Stimulated activated CD8-positive, alpha-beta memory T cell treated with anti-CD3 and anti-CD28 coated beads, Interleukin-12 subunit alpha, Interleukin-12 subunit beta, amount 100 ng/mL, for 24 hours (primary cell): Measurements from ENCODE around the gene NR5A1.

Experiments used
- DNase-seq: peaks from one replicate; pipeline ENCODE4 v3.0.0-alpha.2; 2020; ENCODE audit errors: extremely low read depth

Gene NR5A1

DNA sequence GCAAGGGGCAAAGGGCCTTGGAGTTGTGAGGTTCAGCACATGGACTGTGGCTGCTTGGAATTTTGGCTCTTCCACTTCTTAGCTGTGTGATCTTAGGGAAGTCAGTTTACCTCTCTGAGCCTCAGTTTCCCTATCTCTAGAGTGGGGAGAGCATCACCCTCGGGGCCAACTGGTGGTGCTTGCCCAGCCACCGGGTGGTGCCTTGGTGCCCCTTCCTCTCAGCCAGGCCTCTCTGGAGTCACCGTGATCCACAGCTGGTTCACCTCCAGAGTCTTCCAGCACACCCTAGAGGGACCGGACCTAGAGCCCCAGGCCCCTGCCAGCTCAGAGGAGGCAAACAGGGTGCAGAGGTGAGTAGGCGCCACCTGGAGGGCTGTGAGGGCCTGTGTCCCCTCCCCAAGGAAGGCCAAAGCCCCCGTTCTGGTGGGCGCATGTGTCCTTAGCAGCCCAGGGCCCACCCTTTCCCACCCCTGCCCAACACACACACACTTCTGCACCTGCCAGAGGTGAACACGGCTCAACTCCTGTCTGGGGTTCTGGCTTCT is 49.2 kb downstream of the NR5A1 start:
- DNase-seq, result no peak

DNA sequence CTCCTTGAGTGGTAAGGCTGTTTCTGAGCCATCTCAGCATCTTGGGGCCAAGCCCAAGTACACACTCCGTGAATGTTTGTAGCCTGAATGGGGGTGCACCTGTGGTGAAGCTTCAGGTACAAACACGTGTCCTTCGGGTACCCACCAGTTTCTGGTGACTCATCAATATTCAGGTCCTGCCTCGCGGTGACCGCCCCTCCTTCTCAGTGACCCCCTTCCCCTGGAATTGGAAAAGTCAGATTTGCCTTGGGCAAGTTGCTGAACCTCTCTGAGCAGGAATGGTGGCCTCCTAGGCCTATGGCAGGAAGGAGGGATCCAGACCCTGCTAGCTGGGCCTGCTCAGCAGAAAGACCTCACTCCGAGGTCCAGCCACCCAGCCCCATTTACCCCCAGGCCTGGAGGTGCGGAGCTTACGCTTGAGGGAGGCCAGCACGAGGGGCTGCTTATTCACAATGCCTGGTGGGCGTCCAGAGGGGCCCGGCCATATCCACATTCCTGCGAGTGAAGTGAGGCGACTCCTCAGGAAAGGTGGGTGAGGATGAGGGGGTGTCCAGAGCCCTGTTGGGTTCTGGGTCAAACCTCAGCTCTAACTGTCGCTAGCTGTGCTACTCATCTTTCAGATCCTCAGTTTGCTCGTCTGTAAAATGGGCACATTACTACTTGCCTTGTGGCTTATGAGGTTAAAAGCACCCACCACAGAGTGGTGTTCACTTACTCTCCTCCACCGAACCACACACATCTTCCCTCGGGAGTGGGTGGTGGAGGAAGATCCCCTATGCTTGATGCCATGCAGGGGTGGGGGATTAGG is 49.9 kb downstream of the NR5A1 start:
- DNase-seq, result no peak

DNA sequence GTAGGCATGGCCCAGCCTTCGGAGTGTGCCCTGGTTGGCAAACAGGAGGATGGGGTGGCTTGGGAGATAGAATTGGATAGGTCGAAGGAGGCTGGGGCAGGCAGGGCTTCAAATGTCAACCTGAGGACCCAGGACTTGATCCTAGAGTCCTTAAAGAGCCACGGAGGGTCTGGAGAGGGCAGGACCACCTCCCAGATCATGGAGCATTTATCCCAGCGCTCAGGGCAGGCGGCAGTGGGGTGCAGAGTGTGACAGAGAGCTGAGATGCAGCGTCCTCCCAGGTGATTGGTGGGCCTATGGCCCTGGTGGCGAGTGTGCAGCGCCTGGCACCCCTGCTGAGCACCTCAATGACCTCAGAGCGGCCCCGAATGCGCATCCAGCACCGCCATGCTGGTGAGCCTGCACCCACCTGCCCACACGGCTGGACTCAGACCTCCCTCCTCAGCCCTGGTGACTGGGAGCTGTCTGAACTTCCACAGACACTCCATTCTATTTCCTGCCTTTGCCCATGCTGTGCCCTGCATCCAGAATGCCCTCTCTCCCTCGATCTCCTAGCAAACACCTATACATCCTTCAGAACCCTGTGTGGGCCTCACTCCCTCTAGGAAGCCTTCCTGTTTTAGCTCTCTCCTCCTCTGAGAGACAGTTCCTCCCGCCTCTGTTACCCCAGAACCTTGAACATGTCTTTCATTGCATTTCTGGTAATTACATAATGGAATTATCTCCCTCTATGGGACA is 50.7 kb downstream of the NR5A1 start:
- no peak for DNase-seq

DNA sequence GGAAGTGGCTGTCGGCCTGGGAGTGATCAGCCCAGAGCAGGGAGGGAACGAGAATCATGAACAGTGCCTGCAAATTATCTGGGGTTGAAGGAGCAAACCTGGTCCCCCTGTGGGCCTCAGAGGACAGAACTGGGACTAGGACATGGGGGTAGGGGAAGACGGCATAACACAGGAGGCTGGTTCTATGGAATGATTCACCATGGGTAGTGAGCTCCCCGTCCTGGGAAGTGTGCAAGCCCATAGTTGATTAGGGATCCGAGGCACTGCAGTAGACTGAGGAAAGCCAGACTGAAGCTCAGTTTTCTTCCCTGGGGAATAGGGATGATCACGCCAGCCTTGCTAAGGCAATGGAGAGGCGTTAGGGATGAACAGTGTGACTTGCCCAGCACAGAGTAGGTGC is 51.4 kb downstream of the NR5A1 start:
- no peak for DNase-seq

DNA sequence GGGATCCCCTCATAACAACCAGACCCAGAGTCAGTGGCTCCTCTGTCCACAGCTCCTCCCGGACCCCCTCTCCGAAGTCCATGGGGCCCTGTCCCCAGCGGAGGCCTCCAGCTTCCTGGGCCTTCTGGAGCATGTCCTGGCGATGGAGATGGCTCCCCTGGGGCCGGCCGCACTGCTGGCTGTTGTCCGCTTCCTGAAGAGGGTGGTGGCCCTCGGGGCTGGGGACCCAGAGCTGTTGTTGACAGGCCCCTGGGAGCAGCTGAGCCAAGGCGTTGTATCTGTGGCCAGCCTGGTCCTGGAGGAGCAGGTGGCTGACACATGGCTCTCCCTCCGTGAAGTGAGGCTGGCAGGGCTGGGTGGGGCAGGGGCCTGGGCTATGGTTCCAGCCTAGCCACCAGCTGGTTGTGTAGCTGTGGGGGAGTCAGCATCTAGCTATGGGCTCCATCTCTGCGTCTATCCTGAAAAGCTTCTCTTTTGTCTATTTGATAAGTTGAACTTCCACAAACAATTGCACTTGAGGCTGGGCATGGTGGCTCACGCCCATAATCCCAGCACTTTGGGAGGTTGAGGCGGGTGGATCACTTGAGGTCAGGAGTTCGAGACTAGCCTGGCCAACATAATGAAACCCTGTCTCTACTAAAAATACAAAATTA is 52.3 kb downstream of the NR5A1 start:
- DNase-seq, result no peak

DNA sequence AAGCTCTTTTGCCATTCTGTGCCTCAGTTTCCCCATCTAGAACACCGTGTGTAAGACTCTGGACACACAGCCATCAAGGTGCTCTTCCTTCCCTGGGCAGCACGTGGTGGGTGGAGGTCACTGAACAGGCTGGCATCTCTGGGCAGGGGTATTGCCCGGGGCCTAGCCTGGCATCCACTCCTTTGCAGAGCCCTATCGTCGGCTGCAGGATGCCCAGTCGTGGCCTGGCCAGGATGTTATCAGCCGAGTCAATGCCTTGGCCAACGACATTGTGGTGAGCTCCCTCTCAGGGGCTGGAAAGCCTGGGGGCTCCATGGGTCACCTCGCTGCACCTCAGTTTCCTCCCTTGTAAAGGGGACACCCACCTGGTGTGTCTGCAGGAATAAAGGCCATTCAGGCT is 52.9 kb downstream of the NR5A1 start:
- DNase-seq, result no peak

DNA sequence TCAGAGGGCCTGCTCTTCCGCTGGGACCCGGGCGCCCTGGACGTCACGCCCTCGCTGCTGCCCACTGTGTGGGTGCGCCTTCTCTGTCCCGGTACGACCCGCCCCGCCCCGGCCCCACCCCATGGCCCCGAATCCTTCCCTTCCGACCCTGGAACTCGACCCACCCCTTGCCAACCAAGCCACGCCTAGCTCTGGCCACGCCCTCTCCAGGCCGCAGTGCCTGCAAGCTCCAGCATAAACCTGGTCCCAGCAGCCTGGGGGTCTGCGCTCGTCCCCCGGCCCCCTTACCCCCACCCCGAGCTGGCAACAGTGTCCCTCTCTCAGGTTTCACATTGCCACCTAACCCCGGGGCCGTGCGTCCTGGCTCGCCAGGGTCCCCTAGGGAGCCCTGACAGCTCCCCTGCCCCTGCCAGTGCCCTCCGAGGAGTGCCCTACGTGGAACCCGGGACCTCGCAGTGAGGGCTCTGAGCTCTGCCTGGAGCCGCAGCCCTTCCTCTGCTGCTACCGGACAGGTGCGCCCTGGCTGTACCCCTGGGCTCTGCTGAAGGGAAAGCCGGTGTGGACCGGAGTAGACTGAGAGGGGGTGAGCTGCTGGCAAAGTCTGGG is 53.5 kb downstream of the NR5A1 start:
- no peak for DNase-seq

DNA sequence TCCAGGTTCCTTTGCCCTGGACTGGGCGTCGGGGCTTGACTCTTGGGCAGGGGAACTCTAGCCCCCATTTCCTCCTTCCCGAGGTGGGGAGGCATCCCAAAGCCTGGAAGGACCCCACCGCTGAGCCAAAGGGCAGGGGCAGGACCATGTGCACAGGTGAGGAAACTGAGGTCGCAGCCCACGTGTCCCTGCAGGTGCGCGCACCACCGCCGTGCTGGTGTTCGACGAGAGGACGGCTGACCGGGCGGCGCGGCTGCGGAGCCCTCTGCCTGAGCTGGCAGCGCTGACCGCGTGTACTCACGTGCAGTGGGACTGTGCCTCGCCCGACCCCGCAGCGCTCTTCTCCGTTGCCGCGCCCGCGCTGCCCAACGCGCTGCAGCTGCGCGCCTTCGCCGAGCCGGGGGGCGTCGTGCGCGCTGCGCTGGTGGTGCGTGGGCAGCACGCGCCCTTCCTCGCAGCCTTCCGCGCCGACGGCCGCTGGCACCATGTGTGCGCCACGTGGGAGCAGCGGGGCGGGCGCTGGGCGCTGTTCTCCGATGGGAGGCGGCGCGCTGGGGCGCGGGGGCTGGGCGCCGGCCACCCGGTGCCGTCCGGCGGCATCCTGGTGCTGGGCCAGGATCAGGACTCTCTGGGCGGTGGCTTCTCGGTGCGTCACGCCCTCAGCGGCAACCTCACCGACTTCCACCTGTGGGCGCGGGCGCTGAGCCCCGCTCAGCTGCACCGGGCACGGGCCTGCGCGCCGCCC is 54.2 kb downstream of the NR5A1 start:
- DNase-seq, result no peak

DNA sequence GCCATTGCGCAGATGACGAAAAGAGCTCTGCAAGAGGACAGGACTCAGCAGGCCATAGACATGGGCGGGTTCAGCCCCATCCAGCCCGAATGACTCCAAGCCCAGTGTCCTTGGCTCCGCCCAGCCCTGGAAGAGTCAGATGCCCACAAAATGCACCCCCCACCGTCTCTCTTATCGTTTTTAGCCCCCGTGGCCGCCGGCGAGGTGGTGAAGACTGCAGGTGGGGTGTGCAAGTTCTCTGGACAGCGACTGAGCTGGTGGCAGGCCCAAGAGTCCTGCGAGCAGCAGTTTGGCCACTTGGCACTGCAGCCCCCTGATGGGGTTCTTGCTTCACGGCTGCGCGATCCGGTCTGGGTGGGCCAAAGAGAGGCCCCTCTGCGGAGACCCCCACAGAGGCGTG is 54.9 kb downstream of the NR5A1 start:
- DNase-seq, result no peak

DNA sequence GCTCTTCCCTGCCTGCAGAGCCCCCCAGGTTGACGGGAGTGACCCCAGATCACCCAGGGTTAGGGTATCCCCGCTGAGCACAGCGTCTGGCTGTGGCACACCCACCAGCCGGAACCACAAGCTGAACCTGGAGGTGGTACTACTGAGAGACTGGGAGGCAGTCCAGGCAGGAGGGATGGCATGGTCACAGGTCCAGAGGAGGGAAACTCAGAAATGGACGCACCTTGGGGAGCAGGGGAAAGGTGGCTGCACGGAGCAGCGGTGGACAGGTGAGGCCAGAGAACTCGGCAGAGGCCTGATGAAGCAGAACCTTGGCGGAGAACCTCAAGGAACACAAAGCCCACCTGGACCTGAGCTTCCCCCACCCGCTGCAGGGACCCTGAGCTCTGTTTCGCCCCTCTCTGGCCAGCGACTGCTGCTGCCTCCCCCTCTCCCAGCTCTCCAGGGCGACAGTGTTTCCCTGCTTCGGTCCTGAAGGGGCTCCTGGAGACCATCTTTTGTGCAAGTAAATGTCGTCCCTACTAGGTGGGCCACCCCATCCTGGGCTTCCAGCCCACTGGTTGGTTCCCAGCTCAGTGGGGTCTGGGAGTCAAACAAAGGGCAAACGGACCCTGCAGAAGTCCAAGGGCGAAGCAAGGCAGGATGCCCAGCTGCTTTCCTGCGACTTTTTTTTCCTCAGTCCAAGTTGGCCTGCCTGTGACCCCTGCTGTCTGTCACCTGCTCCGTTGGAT is 56.1 kb downstream of the NR5A1 start:
- DNase-seq, result no peak

DNA sequence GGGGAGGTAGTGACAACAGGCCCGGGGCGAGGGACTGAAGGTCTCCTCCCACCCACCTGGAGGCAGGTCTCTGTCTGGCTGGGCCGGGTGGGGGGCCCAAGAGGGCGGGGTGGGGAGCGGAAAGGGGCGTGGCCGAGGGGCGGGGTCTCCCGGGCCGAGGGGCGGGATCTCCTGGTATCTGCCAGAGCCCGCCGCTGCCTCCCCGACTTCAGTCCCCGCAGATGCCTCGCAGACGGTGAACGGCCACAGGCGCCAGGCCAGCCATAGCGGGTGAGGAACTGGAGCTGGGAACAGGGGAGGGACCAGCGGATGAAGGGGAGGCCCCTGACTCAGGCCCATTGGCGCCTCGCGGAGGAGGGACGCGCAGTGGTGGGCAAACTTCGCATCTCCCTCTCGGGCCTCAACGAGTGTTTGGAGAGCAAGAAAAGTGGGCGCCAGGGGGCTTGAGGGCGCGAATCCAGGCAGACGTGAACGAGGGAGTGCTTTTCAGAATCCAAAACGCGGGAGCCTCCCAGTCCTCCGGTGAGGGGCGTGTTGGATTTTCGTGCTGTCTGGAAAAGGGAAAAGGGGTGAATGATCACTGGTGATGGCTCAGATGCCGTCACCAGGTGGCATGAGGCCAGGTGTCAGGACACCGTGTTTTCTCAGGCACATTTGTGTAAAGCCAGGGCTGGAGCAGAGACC is 56.8 kb downstream of the NR5A1 start, which contains the start of gene ADGRD2:
Gene ADGRD2 (plus strand): TSS at position 211 of the 684 bp plus-strand sequence. CDS start 1,216 bp downstream, outside the sequence.
- DNase-seq, result no peak

DNA sequence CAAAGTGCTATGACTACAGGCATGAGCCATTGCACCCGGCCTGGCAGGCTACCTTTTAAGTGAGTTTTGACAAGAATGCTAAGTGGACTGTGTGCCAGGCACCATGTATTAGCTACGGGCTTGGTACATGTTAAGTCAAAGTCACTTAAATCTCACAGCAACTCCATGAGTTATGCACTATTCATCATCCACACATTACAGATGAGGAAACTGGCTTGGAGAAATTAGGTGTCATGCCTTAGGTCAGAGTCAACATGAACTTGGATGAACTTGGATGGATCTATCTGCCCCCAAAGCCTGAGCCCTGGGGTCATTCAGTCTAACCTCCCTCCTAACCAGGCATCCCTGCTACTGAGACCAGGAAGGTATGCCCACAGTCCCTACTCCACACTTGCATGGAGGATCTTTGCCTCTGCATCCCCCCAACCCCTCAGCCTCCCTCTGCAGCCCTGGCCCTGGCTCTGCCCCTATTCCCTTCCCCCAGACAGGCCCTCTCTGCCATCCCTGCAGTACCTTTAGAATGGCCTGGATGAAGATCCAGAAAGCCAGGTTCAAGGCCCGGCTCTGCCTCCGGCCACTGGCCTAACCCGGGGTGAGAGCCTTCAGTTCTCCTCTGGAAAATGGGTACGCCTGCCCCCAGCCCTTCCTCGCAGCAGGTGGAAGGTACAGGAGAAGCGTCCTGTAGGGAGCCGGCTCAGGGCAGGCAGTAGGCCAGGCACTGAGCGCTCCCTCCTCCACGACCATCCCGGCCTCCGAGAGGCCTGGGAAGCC is 57.6 kb downstream of the NR5A1 start:
- DNase-seq, result no peak

DNA sequence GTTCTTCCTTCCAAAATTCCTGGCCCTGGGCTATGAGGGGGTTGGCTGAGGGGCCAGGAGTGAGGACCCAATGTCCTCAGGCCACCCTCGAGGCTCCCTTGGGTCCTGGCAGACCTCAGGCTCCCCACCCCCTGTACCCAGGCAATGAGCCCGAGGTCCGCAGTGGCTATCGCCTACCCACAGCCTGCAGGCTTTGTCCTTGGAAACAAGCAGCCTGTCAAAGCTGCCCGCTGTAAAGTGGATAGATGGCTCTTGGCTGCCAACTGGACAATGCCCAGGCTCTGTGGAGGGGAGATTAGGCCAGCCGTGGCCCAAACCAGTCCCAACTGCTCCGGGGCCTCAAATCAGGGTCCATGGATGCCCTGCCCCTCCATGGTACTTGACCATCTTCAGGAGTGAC is 59.2 kb downstream of the NR5A1 start:
- no peak for DNase-seq

DNA sequence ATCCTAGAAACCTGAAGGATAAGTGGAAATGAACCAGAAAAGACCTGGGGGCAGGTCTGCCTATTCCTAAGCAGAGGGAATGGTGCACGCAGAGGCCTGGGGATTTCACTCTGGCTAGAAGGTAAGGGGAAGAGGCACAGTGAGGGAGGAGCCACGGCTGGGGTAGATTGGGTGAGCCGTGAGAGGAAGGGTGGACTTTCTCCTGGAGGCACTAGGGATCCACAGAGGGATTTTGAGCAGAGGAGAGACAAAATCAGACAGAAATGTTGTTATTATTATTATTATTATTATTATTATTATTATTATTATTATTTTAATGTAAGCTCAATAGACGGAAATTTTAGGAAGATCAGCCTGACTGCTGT is 59.9 kb downstream of the NR5A1 start:
- no peak for DNase-seq

DNA sequence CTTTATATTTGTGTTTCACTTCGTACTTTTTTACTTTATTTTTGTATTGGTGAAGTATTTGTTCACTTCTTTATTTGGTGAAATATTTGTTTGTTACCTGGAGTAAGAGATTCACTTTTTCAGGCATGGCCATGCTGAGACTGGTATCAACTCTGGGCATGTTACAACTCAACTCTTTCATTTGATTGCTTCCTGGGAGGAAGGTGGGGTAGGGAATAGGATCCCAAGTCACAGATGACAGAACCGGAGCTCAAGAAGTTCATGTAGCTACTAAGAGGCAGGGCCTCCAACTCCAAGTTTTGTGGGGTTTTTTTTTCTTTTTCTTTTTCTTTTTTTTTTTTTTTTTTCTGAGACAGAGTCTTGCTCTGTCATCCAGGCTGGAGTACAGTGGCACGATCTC is 63.0 kb downstream of the NR5A1 start:
- DNase-seq, result no peak

DNA sequence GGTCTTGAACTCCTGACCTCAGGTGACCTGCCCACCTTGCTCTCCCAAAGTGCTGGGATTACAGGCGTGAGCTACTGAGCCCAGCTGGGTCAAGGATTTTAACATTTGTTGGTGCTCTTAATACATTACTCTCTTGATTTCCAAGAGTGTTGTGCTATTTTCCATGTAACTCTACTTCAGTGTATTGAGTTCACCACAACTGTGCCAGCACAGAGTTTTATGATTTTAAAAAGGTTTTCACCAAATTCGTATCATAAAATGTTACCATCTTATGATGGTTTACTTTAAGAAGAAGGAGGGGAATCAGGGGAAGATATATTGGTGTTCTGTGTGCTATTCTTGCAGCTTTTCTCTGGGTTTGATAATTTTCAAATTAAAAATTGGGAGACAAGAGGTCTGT is 63.6 kb downstream of the NR5A1 start:
- DNase-seq, result no peak

DNA sequence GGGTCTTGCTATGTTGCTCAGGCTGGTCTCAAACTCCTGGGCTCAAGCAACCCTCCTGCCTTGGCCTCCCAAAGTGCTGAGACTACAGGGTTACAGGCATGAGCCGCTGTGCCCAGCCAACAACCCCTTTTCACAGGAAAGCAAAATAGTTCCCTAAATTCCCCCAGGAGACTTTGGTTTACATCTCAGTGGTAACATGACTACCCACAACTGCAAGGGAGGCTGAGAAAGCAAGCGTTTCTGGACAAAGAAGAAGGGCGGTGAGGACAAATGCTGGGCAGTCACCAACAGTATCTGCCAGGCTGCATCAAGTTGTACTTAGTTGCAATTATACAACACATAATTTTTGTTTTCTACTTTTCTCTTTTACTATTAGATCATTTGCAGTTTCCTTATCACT is 64.4 kb downstream of the NR5A1 start:
- DNase-seq, result no peak

DNA sequence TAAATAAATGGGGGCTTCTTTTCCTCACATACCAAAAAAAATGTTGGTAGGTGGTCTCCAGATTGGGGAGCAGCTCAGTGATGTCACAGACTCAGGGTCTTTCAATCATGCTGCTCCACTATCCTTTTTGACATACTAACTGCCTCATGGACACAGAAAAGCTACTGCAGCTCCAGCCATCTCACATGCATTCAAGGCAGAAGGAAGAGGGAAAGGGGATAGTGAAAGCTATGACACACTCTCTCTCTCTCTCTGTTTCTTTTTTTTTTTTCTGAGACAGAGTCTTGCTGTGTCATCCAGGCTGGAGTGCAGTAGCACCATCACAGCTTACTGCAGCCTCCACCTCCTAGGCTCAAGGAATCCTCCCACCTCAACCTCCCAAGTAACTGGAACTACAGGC is 64.8 kb downstream of the NR5A1 start:
- DNase-seq, result no peak

DNA sequence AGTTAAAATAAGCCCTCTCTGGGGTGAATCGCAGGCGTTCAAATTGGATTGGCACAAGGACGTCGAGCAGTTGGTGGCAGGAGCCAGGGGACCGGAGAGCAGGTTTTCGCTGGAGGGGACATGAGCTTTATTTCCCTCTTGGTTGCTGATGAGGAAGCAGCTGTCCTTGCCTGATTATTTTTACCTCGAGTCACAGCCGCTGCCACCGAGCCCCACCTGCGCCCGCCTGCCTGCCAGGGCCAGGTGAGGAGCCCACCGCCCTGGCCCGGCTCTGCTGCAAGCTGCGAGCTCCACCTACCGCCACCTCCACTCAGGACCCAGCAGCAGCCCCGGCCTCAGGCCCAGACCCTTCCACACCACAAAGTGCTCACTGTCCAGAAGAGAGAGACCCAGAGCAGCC is 65.9 kb downstream of the NR5A1 start:
- no peak for DNase-seq
